Activated CD8-positive, alpha-beta memory T cell treated with anti-CD3 and anti-CD28 coated beads, Interleukin-2, amount 50 U/mL, for 24 hours (primary cell): ENCODE data around the gene CCNY.
"Not testable (repeated sequence)": the region's sequence is repeated elsewhere in the genome, so short reads cannot be mapped to it uniquely, and the experiment has no call there.

ENCODE experiments used
- DNase-seq: peaks from one replicate; pipeline ENCODE4 v3.0.0-alpha.2; 2020; ENCODE audit errors: extremely low read depth

Gene CCNY

GRCh38 chr10:35334297-35334696 lies 2.0 kb upstream of the CCNY start:
- DNase-seq: no peak

- DNase-seq: no peak
Observed at GRCh38 chr10:35335133-35336083, 901 bp upstream of the CCNY start.

- DNase-seq: no peak
Observed at GRCh38 chr10:35336921-35337823, 863 bp downstream of the CCNY start.

- no peak for DNase-seq
Observed at GRCh38 chr10:35339942-35340341, 3.6 kb downstream of the CCNY start.

- no peak for DNase-seq
Observed at GRCh38 chr10:35340975-35341374, 4.7 kb downstream of the CCNY start.

GRCh38 chr10:35341521-35341920 lies 5.2 kb downstream of the CCNY start:
- no peak for DNase-seq

GRCh38 chr10:35342183-35342753 lies 6.0 kb downstream of the CCNY start:
- no peak for DNase-seq

- DNase-seq: no peak
Observed at GRCh38 chr10:35343739-35344138, 7.4 kb downstream of the CCNY start.

GRCh38 chr10:35345383-35345742 lies 9.1 kb downstream of the CCNY start:
- DNase-seq: no peak

- no peak for DNase-seq
Observed at GRCh38 chr10:35346248-35346647, 9.9 kb downstream of the CCNY start.

GRCh38 chr10:35347121-35347562 lies 10.8 kb downstream of the CCNY start:
- no peak for DNase-seq

- no peak for DNase-seq
Observed at GRCh38 chr10:35347899-35348608, 11.7 kb downstream of the CCNY start.

GRCh38 chr10:35348609-35349388 lies 12.5 kb downstream of the CCNY start:
- no peak for DNase-seq

- DNase-seq: no peak
Observed at GRCh38 chr10:35349389-35349915, 13.1 kb downstream of the CCNY start.

- DNase-seq: no peak
Observed at GRCh38 chr10:35351021-35351420, 14.7 kb downstream of the CCNY start.

- no peak for DNase-seq
Observed at GRCh38 chr10:35352097-35352496, 15.8 kb downstream of the CCNY start.

- no peak for DNase-seq
Observed at GRCh38 chr10:35352512-35352911, 16.2 kb downstream of the CCNY start.

GRCh38 chr10:35353395-35353794 lies 17.1 kb downstream of the CCNY start:
- no peak for DNase-seq

- no peak for DNase-seq
Observed at GRCh38 chr10:35353805-35354204, 17.5 kb downstream of the CCNY start.

GRCh38 chr10:35354257-35354656 lies 17.9 kb downstream of the CCNY start:
- not testable (repeated sequence) for DNase-seq
